GM18909 (cell line): ENCODE data around the gene PSMD1.

Experiments used
- ATAC-seq: cut with Tn5 transposase; IDR thresholded peaks from one replicate; pipeline ENCODE4 v1.9.1; 2021; ENCODE audit warnings: mild to moderate bottlenecking; ENCODE audit not compliant: unreplicated experiment, poor library complexity

The PSMD1 gene

DNA sequence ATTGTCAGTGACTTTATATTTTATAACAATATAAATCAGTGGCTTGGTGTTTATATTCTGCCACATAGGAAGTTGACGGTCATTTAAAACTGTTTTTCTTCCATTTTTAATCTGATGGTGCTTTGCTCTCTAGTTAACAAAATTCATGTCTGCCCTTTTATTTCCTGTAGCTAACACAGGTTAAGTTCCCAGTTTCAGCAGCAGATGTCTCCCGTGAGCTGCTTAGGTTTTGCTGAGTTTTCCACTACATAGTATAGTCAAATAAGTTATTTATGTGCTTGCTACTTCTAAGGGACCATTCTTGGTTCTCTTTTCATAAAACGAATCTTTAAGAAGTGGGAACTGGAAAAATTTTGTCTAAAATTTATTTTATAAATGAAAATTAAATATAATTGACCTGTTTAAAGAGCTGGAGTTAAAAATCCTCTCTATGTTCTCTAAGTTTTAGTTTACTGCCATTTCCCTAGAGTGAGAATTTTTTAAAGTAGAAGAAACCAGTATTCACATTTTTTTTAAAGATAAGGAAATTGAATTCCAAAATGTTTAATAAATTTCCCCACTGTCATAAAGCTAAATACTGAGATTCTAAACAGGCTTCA lies 47.5 kb downstream of the PSMD1 start:
- no peak for ATAC-seq

DNA sequence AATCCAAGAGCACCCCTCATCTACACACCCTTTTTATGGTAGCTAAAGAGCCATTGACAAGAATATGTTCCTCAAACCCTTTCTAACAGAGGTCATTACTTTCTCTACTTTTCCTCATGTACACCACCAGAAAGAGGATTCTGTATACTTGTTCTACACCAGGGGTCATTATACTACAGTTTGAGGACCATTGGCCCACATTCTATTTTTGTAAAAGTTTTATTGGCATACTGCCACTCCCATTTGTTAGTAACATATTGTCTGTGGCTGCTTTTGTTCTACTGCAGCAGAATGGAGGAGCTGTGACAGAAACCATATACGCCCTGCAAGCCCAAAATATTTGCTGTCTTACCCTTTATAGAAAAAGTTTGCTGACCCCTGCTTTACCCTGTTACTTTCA lies 53.9 kb downstream of the PSMD1 start:
- ATAC-seq: no peak

DNA sequence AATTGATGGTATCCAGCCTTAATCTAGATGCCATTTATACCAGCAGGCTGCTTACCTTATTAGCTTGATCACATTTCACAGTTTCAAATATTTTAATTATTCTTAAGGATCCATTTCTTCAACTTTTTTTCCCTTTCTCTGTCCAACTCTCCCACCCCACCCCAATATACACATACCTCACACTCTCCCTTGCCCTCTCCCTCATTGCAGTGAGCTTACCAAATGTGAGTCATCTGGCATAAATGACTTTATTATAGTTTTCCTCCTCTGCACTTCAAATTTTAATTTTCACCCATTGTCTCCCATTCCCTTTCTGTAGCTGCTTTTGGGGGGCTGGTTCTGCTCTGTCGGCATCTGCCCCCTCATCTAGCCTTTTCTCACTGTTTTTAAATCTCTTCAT lies 55.3 kb downstream of the PSMD1 start:
- no peak for ATAC-seq

DNA sequence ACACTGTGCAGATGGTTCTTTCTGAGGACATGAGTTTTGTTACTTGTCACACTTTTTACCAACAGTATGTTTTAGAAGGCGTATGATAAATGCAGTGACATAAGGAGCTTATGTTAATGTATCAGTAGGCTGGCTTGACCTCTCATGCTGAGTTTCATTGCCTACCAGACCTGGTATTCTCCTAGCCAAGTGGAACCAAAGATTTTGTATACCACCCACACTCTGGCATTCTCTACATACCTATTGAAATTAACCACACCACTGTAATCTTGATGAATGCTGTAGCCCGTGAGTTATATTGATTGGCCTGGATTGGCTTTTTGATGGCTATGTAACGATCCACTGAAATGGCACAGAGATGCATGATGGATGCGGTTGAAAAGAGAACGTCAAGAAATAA lies 56.8 kb downstream of the PSMD1 start:
- ATAC-seq: no peak

DNA sequence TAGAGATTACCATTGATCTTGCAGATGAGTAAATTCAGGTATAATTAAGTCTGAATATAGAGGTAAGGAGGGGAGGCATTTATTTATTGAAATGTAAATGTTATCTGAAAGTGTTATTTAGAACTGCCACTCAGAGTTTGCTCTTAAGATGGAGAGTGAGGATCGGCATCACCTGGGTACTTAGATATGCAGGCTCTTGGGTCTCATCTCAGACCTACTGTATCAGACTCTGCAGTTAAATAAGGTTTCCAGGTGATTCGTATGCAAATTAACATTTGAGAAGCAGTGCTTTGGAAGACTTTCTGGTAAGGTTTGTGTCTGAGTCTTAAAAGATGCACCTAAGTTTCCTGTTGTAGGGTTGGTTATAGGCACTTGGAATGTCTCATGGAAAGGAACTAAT lies 59.0 kb downstream of the PSMD1 start:
- no peak for ATAC-seq

DNA sequence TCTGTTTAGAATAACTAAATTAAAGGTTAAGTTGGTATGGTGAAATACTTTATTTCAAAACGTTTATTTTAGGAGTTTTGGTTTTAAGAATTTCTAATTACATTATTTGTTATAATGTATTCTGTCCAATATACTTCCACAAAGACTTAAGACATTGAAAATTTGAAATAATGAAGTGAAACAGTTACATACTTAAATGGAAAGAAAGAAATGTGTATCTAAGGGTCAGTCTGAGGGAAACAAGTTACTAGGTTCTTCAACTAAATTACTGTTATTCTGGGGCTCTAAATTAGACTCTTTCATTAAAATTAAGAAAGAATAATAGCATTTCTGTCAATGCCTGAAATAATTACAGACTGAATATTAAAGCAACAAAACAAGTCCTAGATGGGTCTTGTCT lies 60.5 kb downstream of the PSMD1 start:
- no peak for ATAC-seq

DNA sequence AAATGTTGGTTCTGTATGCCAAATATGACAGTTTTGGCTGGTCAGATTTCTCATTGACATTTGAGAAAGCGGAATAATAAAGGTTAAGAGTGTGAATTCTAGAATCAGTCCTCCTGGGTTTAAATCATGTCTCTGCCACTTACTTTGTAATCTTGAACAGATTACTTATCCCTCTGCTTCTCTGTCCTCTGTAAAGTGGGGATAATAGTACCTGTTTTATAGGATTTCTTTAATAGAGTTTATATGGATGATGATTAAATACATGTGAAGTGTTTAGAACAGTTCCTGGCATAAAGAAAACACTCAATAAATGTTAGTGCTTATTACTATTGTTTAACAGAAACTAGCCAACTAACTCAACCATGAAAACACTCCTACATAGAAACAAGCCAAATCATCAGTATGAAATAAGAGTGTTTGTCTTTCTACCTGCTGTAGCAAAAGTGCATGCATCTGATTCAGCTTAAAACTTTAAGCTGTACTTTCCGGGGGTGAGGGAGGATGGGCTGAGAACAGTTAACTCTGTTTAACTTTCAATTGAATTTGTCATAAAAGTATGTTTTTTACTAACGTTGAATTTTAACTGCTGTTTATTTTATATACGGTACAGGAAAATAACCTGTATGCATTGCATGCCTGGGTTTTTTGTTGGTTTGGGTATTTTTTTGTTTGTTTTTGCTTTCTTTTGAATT lies 61.4 kb downstream of the PSMD1 start:
- ATAC-seq: no peak

DNA sequence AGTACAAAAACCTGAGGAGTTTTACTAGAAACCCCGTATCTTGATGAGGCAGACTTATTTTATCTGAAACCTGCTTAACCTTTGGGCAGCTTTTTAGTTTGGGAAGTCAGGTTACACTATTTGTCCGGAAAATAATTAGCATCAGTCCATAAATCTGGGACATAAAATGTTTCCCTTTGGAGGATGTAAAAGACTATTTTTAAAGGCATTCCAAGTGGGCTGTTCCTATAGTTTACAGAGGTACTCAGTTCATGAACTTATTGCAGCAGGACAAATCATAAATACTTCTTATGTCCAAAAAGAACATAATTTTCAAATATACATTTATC lies 61.9 kb downstream of the PSMD1 start:
- ATAC-seq: no peak

DNA sequence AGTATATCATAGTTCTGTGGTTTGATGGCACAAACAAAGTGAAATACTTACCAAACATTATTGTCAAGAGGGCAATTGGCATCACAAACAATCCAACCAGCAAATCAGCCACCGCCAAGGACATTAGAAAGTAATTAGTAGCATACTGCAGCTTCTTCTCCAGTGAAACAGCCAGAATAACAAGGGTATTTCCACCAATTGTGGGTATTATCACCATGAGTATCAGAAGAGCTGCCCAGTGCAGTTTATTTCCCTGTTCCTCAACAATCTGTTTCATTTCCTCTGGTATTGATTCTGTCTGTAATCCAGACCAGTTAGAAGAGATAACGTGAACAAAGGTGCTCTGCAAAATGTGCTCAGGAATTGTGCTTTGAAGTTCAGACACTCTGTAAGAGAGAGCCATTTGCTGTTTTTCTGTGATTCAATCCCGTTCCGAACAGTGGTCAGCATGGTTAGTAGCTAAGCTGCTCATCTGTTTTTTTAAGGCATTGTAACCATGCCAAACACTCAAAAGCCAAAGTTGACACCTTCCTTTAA lies 66.8 kb downstream of the PSMD1 start:
- no peak for ATAC-seq

DNA sequence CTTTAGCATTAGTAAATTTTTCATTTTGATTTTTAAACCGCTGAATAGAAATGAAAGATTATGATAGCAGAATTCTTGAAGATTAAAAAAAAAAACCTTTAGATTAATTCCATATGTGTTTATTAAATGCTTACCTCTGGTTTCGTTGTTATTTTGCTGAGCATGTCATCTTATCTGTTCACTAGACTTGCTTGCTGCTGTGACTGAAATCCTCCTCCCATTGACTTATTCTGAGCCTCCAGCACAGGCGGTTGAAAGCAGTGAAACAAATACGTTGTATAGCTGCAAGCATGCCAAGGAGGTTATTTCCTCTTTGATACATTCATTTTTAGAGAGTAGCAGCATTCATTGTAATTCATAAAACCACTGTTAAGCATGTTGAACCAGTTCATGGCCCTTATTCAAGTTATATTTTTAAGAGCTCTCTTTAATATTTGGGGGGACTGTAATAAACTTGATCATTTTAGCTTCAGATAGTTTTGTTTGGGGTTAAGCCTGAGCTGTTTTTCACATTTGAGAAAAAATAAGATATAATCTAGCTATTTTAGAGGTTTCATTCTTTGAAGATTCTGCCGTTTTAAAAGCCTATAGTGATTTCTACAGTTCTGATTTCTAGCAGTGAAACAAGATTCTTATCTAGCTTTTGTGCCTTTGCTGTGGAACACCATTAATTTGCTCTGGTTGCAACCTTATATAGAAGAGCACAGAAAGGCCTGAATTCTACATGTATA lies 68.3 kb downstream of the PSMD1 start, which contains the start of gene HTR2B:
Gene HTR2B (minus strand): TSS at position 205 of the 731 bp plus-strand sequence. CDS start 1,278 bp downstream, outside the sequence.
- ATAC-seq: no peak

DNA sequence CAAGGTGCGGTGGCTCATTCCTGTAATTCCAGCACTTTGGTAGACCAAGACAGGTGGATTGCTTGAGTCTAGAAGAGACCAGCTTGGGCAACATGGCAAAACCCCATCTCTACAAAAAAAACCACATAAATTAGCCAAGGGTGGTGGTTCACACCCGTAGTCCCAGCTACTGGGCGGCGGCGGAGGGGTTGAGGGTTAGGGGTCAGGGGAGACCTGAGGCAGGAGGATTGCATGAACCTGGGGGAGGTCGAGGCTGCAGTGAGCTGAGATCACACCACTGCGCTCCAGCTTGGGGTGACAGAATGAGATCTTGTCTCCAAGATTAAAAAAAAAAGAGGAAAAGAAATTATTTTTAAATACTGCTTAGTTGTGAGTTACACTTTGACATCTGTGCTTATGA lies 69.5 kb downstream of the PSMD1 start:
- no peak for ATAC-seq

DNA sequence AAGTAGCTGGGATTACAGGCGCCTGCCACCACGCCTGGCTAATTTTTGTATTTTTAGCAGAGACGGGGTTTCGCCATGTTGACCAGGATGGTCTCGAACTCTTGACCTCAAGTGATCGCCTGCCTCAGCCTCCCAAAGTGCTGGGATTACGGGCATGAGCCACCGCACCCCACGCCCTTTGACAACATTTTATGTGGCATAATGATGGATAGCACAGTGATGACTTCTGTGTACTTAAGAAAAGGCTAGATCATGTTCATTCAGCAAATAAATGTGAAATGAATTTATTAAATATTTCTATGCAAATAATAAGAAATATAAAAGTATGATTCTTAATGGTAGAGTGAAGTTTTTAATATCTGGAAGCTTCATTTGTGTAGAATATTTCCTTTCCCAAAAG lies 70.8 kb downstream of the PSMD1 start:
- ATAC-seq: no peak

DNA sequence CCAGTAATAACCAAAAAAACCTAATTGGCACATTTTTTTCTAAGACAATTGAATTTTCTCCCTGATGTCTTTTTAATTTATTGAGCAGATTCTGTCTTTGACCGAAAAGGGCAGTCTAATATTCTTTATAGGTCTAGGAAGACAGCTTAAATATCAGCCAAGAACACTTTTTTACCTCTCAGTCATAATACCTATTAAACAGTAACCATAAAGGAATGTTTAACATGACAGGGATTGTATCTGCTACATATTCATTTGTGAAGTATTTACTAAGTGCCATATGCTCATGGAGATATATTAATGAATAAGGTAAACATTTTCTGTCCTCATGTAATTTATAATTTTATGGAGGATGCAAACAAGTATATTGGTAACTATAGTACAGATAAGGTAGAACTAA lies 71.3 kb downstream of the PSMD1 start:
- no peak for ATAC-seq

DNA sequence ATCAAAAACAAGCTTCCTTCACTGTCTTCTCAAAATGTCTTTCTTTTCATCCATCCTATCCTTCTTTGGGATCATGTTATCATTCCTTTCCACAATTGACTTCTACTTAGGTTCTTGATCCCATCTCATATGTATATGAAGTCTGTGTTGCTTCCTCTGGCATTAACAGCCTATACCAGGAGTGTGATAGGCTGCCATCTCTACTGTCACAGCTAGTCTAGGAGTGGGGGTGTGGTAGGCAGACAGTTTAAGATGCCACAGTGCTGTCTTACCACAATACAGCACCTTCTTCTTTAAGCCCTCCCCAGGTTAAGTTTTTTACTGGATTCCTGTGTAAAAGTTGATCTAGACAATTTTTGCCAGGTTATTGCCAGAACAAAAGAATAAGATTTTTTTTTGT lies 71.9 kb downstream of the PSMD1 start:
- ATAC-seq: no peak

DNA sequence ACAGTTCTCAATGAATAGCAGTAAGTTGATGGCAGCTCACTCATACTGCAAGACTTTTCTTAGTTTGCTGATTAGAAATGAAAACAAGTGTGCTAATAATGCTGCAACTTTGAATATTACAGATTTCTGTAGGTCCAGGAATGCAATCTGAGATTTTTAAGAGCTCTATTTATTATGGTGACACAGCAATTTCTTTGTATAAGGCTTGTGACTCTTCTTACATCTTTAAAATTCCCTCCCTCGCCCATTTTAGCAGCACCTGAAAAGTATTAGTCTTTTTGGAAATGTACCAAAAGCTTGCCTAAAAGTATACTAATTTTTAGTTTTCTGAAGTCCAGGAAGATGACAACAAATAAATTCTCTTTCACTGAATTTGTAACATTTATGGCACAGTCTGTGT lies 72.5 kb downstream of the PSMD1 start:
- ATAC-seq: no peak

DNA sequence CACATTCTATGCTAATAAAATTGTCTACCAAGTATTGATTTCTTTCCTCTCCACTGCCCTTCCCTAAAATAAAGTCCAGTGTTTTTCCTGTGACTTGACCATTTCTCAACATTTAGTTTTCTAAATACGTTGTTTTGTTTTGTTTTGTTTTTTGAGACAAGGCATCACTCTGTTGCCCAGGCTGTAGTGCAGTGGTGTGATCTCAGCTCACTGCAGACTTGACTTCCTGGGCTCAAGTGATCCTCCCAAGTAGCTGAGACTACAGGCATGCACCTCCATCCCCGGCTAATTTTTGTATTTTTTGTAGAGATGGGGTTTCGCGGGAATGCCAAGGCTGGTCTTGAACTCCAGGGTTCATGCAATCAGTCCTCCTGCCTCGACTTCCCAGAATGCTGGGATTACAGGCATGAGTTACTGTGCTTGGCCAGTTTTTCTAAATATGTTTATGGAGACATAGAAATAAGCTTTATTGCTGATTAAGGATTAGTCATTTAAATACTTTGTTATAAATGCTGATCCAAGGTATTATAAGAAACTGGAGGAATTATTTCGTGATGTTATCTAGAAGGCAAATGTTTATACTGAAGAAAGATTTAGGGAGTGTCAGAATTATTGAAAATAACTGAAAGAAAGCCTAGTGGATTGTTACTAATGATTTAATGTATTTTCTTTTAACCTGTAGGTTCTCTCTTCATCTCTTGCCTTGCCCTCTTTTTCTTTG lies 73.8 kb downstream of the PSMD1 start:
- no peak for ATAC-seq

DNA sequence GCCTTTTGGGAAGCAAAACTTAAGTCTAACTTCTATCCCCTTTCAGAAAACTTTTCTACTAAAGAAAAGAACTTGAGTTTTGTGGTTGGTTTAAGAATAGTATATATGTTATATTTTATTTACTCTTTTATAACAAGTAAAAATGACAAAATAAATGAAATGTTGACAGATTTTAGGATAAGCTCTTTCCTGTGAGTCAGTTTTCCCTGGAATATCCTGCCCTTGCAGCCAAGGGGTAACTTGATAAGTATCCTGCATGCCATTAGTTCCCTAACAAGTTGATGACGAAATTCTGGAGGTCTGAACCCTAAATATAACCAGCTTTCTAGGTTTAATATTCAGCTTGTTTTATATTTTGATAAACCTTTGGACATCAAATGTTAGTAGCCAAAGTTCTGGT lies 75.5 kb downstream of the PSMD1 start:
- no peak for ATAC-seq

DNA sequence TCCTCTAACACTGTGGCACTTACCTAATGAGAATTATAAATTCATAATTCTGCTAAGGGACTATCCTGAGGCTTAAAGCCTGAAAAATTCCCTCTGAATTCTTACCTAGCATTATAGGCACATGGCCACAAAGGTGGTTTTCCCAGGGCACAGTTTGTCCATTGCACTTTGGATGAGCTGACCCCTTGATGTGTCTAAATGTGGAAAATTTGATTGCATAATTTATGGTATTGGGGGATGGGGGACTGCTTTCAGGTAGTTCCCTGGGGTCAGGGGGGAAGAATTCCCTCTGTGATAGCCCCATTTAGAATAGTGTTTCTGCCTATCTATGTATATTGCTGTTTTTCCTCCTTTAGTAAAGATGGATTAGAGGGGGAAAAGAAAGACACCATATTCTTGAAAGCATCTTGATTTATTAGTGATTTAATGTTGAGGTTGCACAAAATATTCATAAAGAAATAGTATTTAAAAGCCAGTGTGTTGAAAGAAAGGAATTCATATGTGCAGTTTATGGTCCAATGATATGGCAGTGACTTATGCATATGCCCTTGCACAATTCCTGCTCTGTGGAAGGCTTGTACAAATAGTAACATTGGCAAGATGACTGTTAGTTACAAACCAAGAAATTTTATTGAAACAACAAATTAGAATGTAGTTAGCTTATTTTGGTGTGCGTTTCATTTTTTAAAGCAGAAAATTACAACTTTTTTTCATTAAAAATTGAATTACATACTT lies 76.9 kb downstream of the PSMD1 start:
- ATAC-seq: no peak

DNA sequence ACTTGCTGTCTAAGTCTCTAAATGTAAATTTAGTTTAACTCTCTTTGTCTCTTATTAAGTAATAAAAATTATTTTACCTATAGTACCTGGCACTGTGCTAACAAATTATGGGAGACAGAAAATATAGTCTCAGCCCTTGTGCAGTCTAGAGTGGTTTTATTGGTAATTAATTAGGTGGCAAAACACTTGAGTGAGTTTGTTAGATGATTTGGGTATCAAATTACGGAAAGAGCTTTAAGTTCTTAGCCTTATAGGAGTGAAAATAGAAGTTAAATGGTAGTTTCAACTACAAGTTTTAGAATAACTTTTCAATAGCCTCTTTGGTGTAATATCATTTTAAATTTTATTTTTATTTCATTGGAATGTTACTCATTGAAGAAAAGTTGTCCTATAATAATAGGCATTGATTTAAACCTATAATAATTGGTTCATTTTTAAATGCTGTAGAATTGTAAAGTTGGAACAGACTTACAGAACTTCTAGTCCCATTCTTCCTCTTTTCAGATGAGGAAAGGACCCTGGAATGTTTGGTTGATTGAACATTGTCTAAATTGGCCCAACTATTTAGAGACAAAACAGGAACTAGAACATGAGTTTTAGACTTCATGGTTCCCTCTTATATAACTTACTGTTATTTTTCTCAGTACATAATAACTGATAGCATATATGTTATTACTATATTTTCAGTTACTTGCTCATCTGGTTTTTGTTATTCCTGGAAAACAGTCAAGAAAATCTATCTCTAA lies 78.4 kb downstream of the PSMD1 start:
- no peak for ATAC-seq

DNA sequence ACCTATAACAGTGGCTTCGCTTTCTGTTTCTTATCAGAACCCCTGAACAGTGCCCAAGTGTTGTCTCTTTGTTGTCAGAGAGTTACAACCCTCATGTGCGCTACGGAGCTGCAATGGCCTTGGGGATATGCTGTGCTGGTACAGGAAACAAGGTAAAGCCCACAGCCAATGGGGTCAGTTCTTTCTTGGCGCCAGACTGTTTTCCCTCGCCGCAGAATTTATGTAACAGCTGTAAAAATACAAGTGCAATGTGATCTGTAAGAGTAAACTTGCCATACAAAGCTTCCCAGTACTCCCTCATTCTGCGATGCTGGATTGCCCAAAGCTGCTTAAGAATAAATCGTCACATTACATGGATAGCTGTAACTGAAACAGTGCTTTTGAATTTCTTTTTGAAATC lies 82.0 kb downstream of the PSMD1 start:
- ATAC-seq: no peak
